PC-3 (cell line): ENCODE measurements around the gene LTB4R2.

Source experiments
- EZH2 ChIP-seq: fragments of 300-600 bp; sonication (generic); IDR thresholded peaks from one replicate; pipeline ENCODE4 v1.6.1; 2017; ENCODE audit warnings: antibody characterized with exemption, mild to moderate bottlenecking, low read length; ENCODE audit not compliant: unreplicated experiment
- TF ChIP-seq, protein P1 (sequence below): fragments of 300-600 bp; sonication (generic); conservative IDR thresholded peaks from 2 replicates; pipeline ENCODE4 v1.5.1; 2017; ENCODE audit warnings: antibody characterized with exemption, low read depth, mild to moderate bottlenecking, low read length

GRCh38 chr14:24280797-24281460 is 29.0 kb upstream of the LTB4R2 start:
- TF ChIP-seq, protein P1, sequence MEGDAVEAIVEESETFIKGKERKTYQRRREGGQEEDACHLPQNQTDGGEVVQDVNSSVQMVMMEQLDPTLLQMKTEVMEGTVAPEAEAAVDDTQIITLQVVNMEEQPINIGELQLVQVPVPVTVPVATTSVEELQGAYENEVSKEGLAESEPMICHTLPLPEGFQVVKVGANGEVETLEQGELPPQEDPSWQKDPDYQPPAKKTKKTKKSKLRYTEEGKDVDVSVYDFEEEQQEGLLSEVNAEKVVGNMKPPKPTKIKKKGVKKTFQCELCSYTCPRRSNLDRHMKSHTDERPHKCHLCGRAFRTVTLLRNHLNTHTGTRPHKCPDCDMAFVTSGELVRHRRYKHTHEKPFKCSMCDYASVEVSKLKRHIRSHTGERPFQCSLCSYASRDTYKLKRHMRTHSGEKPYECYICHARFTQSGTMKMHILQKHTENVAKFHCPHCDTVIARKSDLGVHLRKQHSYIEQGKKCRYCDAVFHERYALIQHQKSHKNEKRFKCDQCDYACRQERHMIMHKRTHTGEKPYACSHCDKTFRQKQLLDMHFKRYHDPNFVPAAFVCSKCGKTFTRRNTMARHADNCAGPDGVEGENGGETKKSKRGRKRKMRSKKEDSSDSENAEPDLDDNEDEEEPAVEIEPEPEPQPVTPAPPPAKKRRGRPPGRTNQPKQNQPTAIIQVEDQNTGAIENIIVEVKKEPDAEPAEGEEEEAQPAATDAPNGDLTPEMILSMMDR = no peak
- no peak for TF ChIP-seq EZH2
